Right lobe of liver (tissue), 6 donors: ENCODE results near the gene XRCC4. TPM values are rescaled to one million over a fixed set of nuclear protein-coding genes. Genes with fewer than 3 reads are reported as not detected.
"Not testable (repeated sequence)": the region's sequence is repeated elsewhere in the genome, so short reads cannot be mapped to it uniquely, and the experiment has no call there.

Experiments
- ATAC-seq, 4 donors: fragments of 200-7000 bp; cut with Tn5 transposase; one replicate each; pipeline ENCODE4 v1.9.1; 2020; ENCODE audit warnings: mild to moderate bottlenecking in 4 of 4, moderate library complexity in 4 of 4
- DNase-seq, 3 donors: peaks; one replicate each; pipeline ENCODE4 v3.0.0-alpha.2; 2020
- H3K27ac ChIP-seq, 3 donors: fragments of 200-600 bp; one replicate each; pipeline ENCODE4 v1.8.0; 2022
- H3K27me3 ChIP-seq, 2 donors: fragments of 200-600 bp; one replicate each; pipeline ENCODE4 v1.8.0; 2022
- H3K36me3 ChIP-seq, 4 donors: fragments of 200-600 bp; sonication (generic) in 1 of 4; one replicate each; pipeline versions ENCODE4 v1.5.1 to v1.8.0; 2017 to 2022; ENCODE audit warnings: control low read depth in 1 of 4
- H3K4me1 ChIP-seq, 4 donors: fragments of 200-600 bp; sonication (generic) in 1 of 4; one replicate each; pipeline versions ENCODE4 v1.5.1 to v1.8.0; 2017 to 2022; ENCODE audit warnings: control low read depth in 1 of 4
- H3K4me3 ChIP-seq, 3 donors: fragments of 200-600 bp; one replicate each; pipeline ENCODE4 v1.8.0; 2022
- H3K9me3 ChIP-seq, 4 donors: fragments of 200-600 bp; sonication (generic) in 1 of 4; one replicate each; pipeline versions ENCODE4 v1.5.1 to v1.8.0; 2017 to 2022; ENCODE audit warnings: control low read depth in 1 of 4
- POLR2A ChIP-seq: fragments of 450-650 bp; IDR thresholded peaks from one replicate; pipeline ENCODE4 v1.6.1; 2017; ENCODE audit warnings: antibody characterized with exemption, mild to moderate bottlenecking
- WGBS: methylation state at CpG from one replicate; pipeline ENCODE4 v1.1.6; 2018; ENCODE audit warnings: low coverage, low lambda C conversion rate; ENCODE audit not compliant: insufficient coverage; ENCODE audit errors: missing lambda C conversion rate; 5-methylcytosine and 5-hydroxymethylcytosine counted together
- intact Hi-C, 2 donors: fragments of 100-400 bp; cut with DNase I; formaldehyde crosslinking; loops; one replicate each; pipeline versions ENCODE4 v1.11.2 to v1.14.1; 2022
- total RNA-seq, 6 experiments: library from RNA; depleted of rRNA in 2 of 6; stranded (reverse); fragments of >200 nt in 2 of 6; fragmentation: NEBNext Ultra II Directional in 3 of 6; extraction: Animal tissue kit (Norgen Biotek cat#: 25700) in 3 of 6; gene quantifications; one replicate each; pipeline versions ENCODE4 v1.1.0 to v1.2.4, GENCODE V29; 2016 to 2023
- TF ChIP-seq, protein P1 (sequence below), 4 donors: fragments of 200-600 bp in 3 of 4; fragments of 450-650 bp in 1 of 4; IDR thresholded peaks; one replicate each; pipeline versions ENCODE4 v1.5.1 to v1.8.0; 2016 to 2022; ENCODE audit warnings: antibody characterized with exemption in 4 of 4, mild to moderate bottlenecking in 2 of 4
- donor health status: DM: no; HTN: yes; CAD: no.
- donor health status: DM: no; HTN: no; CAD: no.
- donor health status: DM: no; HTN: no; CAD: no.
- donor health status: DM: no; HTN: yes; CAD: no.
- donor health status: DM: no; HTN: yes; CAD: no.

XRCC4 gene
- total RNA-seq, 6 experiments from 2014 or later, result 1.6 to 4.8 (median 2.5) TPM

GRCh38 chr5:83059341-83059740 lies 18.0 kb upstream of the XRCC4 start:
- Histone ChIP-seq H3K4me1 (no peaks in the 10 kb centered on the region), H3K9me3 (no peaks in the 10 kb centered on the region), H3K27ac (no peak overlapping the region), H3K4me3 (no peak overlapping the region), H3K36me3 (peaks cover 0 to 2% (median 0%) of the 10 kb centered on the region in 4 donors), H3K27me3 (no peaks in the 10 kb centered on the region)
- no peak for TF ChIP-seq POLR2A
- TF ChIP-seq, protein P1, sequence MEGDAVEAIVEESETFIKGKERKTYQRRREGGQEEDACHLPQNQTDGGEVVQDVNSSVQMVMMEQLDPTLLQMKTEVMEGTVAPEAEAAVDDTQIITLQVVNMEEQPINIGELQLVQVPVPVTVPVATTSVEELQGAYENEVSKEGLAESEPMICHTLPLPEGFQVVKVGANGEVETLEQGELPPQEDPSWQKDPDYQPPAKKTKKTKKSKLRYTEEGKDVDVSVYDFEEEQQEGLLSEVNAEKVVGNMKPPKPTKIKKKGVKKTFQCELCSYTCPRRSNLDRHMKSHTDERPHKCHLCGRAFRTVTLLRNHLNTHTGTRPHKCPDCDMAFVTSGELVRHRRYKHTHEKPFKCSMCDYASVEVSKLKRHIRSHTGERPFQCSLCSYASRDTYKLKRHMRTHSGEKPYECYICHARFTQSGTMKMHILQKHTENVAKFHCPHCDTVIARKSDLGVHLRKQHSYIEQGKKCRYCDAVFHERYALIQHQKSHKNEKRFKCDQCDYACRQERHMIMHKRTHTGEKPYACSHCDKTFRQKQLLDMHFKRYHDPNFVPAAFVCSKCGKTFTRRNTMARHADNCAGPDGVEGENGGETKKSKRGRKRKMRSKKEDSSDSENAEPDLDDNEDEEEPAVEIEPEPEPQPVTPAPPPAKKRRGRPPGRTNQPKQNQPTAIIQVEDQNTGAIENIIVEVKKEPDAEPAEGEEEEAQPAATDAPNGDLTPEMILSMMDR (IDR thresholded peaks at IDR 0.05), result no peak
- DNase-seq (no peak), ATAC-seq (no peak)
- 72% methylated on average over 2 of the region's 2 CpGs for WGBS
- intact Hi-C loops, result no loop called here

DNA sequence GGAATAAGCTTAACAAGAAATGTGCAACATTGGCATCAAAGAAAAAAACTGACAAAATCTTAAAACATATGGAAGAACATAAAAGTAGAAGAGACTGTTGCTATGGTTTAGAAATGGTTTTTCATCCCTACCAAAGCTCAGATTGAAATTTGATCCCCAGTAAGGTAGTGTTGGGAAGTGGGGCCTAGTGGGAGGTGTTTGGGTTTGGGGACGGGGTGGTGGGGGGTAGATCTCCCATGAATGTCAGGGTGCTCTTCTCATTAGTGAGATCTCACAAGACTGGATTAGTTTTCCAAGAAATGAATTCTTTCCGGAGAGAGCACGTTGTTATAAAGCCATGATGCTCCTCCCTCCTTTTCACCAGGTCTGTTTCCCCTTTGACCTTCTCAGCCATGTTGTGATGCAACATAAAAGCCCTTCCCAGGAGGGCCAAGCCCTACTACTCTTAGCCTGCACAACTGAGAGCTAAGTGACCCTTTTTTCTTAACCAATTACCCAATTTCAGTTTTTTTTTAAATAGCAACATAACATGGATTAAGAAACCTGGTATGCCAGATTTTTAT lies 10.7 kb upstream of the XRCC4 start:
- 89% methylated on average over 3 of the region's 3 CpGs for WGBS

GRCh38 chr5:83067377-83067776 lies 10.0 kb upstream of the XRCC4 start:
- H3K27ac ChIP-seq, ATAC-seq, H3K4me3 ChIP-seq, H3K4me1 ChIP-seq, intact Hi-C loops, DNase-seq, H3K27me3 ChIP-seq, H3K9me3 ChIP-seq, H3K36me3 ChIP-seq: not testable (repeated sequence)
- 91% methylated on average over 4 of the region's 4 CpGs for WGBS

More for the DNA sequence above, 10.7 kb upstream of the XRCC4 start:
- no peak for DNase-seq
- no peak for TF ChIP-seq POLR2A
- TF ChIP-seq, protein P1 (IDR thresholded peaks at IDR 0.05), result no peak
- Histone ChIP-seq H3K27ac (no peak overlapping the region), H3K36me3 (peaks cover 0 to 2% (median 0%) of the 10 kb centered on the region in 4 donors), H3K4me1 (peaks cover 0 to 4% (median 2%) of the 10 kb centered on the region in 4 donors), H3K27me3 (no peaks in the 10 kb centered on the region), H3K9me3 (no peaks in the 10 kb centered on the region), H3K4me3 (no peak overlapping the region)
- peak in 1 of 4 donors; percentile 40 for ATAC-seq
- intact Hi-C loops, result no loop called here

DNA sequence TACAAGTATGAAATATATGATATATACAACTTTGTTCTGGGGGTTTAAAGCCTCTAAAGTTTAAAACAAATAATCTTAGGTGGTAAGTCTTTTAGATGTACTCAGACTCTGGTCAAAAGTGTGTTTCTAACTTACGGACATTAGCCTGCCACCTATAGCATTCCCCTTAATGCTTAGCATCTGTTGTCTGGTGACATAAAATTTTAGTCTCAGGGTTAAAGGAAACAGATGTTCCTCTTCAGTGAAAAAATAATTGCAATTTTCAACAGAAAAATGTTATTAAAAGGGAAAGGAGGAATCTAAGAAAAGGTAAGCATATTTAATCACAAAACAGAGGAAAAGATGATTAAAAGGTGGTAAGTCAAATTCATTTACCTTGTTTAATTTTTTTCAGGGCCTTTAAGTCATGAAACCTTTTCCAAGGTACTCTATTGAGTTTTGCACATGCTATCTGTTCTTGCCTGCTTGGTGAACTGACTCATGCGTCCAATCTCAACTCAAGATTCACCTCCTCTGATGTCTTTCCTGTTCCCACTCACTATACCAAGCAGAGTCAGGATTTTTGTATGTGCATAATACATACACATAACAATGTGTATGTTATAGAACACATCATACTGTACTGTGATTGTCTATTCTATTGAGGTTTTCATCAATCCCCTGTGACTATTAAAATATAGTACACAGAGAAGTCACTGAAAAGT lies 8.1 kb upstream of the XRCC4 start:
- Histone ChIP-seq H3K9me3 (no peaks in the 10 kb centered on the region), H3K27me3 (no peaks in the 10 kb centered on the region), H3K4me3 (no peak overlapping the region), H3K36me3 (no peaks in the 10 kb centered on the region), H3K27ac (no peak overlapping the region), H3K4me1 (peaks cover 0 to 6% (median 2%) of the 10 kb centered on the region in 4 donors)
- intact Hi-C loops, result no loop called here
- no peak for DNase-seq
- 87% methylated on average over 2 of the region's 2 CpGs for WGBS
- ATAC-seq, result no peak
- TF ChIP-seq, protein P1 (IDR thresholded peaks at IDR 0.05), result no peak
- TF ChIP-seq POLR2A, result no peak

GRCh38 chr5:83071286-83072051 lies 5.9 kb upstream of the XRCC4 start:
- Histone ChIP-seq H3K9me3 (no peaks in the 10 kb centered on the region), H3K36me3 (no peaks in the 10 kb centered on the region), H3K4me3 (no peak overlapping the region), H3K27me3 (no peaks in the 10 kb centered on the region), H3K27ac (no peak overlapping the region), H3K4me1 (peaks cover 0 to 18% (median 3%) of the 10 kb centered on the region in 4 donors)
- 31% methylated on average over 2 of the region's 2 CpGs for WGBS
- intact Hi-C loops, result no loop called here
- DNase-seq (no peak), ATAC-seq (no peak)
- TF ChIP-seq POLR2A, result no peak
- TF ChIP-seq, protein P1 (IDR thresholded peaks at IDR 0.05), result no peak
